Measurements from ENCODE around the gene NUDT9.
"Not testable (repeated sequence)": the region's sequence is repeated elsewhere in the genome, so short reads cannot be mapped to it uniquely, and the experiment has no call there.

NUDT9 gene

GRCh38 chr4:87469390-87469789 is 47.0 kb downstream of the NUDT9 start:
- no peak for DNase-seq

GRCh38 chr4:87476934-87477333 is 54.6 kb downstream of the NUDT9 start:
- no peak for DNase-seq

- no peak for DNase-seq
Observed at GRCh38 chr4:87478732-87479250, 56.4 kb downstream of the NUDT9 start.

- no peak for DNase-seq
Observed at GRCh38 chr4:87481377-87481776, 59.0 kb downstream of the NUDT9 start.

GRCh38 chr4:87483247-87483646 is 60.9 kb downstream of the NUDT9 start:
- DNase-seq = not testable (repeated sequence)

- DNase-seq = not testable (repeated sequence)
Observed at GRCh38 chr4:87488666-87489065, 66.3 kb downstream of the NUDT9 start.

- DNase-seq = no peak
Observed at GRCh38 chr4:87489678-87490077, 67.3 kb downstream of the NUDT9 start.

- no peak for DNase-seq
Observed at GRCh38 chr4:87490664-87491369, 68.4 kb downstream of the NUDT9 start.

GRCh38 chr4:87491436-87491835 is 69.1 kb downstream of the NUDT9 start:
- no peak for DNase-seq

- DNase-seq = not testable (repeated sequence)
Observed at GRCh38 chr4:87491851-87492250, 69.5 kb downstream of the NUDT9 start.

GRCh38 chr4:87493115-87493514 is 70.7 kb downstream of the NUDT9 start:
- no peak for DNase-seq

- no peak for DNase-seq
Observed at GRCh38 chr4:87497159-87497558, 74.8 kb downstream of the NUDT9 start.

- no peak for DNase-seq
Observed at GRCh38 chr4:87497578-87497977, 75.2 kb downstream of the NUDT9 start.

GRCh38 chr4:87498446-87498900 is 76.1 kb downstream of the NUDT9 start:
- peak; percentile 40 for DNase-seq

GRCh38 chr4:87499403-87500091 is 77.2 kb downstream of the NUDT9 start:
- DNase-seq = no peak

GRCh38 chr4:87500092-87500462 is 77.7 kb downstream of the NUDT9 start:
- no peak for DNase-seq

- peak; percentile 36 for DNase-seq
Observed at GRCh38 chr4:87502580-87503238, 80.3 kb downstream of the NUDT9 start.

GRCh38 chr4:87505862-87506261 is 83.5 kb downstream of the NUDT9 start:
- DNase-seq = no peak

- no peak for DNase-seq
Observed at GRCh38 chr4:87506974-87507701, 84.8 kb downstream of the NUDT9 start.

All from femur (tissue), 1 donor.